Lower lobe of right lung (tissue), 2 donors: ENCODE data around the gene BPIFB2. TPM values are rescaled to one million over a fixed set of nuclear protein-coding genes. Genes with fewer than 3 reads are reported as not detected.

Experiments
- ATAC-seq, 2 donors: fragments of 200-7000 bp; cut with Tn5 transposase; one replicate each; pipeline ENCODE4 v1.9.1; 2020 to 2022; ENCODE audit warnings: mild to moderate bottlenecking in 2 of 2, moderate library complexity in 2 of 2
- DNase-seq: peaks from one replicate; pipeline ENCODE4 v3.0.0-alpha.2; 2020
- H3K27ac ChIP-seq: fragments of 200-600 bp; one replicate; pipeline ENCODE4 v1.8.0; 2022
- H3K27me3 ChIP-seq: fragments of 200-600 bp; one replicate; pipeline ENCODE4 v1.8.0; 2022; ENCODE audit warnings: low read depth
- H3K36me3 ChIP-seq: fragments of 200-600 bp; one replicate; pipeline ENCODE4 v1.8.0; 2022; ENCODE audit warnings: mild to moderate bottlenecking
- H3K4me1 ChIP-seq: fragments of 200-600 bp; one replicate; pipeline ENCODE4 v1.8.0; 2022
- H3K4me3 ChIP-seq: fragments of 200-600 bp; one replicate; pipeline ENCODE4 v1.8.0; 2022; ENCODE audit warnings: mild to moderate bottlenecking
- H3K9me3 ChIP-seq: fragments of 200-600 bp; one replicate; pipeline ENCODE4 v1.8.0; 2022
- CTCF ChIP-seq: fragments of 200-600 bp; IDR thresholded peaks from one replicate; pipeline ENCODE4 v1.8.0; 2022; ENCODE audit warnings: antibody characterized with exemption, mild to moderate bottlenecking
- intact Hi-C: fragments of 100-400 bp; cut with DNase I; formaldehyde crosslinking; loops from one replicate; pipeline ENCODE4 v1.11.0; 2022
- total RNA-seq: library from RNA; stranded (reverse); fragmentation: NEBNext Ultra II Directional; extraction: Animal tissue kit (Norgen Biotek cat#: 25700); gene quantifications from one replicate; pipeline ENCODE4 v1.2.1, GENCODE V29; 2021
- donor health status: DM: no; HTN: yes; CAD: no; lungs with severe emphysema.

The BPIFB2 gene
- total RNA-seq, 1 donor from 2014 or later: 0.21 TPM

DNA sequence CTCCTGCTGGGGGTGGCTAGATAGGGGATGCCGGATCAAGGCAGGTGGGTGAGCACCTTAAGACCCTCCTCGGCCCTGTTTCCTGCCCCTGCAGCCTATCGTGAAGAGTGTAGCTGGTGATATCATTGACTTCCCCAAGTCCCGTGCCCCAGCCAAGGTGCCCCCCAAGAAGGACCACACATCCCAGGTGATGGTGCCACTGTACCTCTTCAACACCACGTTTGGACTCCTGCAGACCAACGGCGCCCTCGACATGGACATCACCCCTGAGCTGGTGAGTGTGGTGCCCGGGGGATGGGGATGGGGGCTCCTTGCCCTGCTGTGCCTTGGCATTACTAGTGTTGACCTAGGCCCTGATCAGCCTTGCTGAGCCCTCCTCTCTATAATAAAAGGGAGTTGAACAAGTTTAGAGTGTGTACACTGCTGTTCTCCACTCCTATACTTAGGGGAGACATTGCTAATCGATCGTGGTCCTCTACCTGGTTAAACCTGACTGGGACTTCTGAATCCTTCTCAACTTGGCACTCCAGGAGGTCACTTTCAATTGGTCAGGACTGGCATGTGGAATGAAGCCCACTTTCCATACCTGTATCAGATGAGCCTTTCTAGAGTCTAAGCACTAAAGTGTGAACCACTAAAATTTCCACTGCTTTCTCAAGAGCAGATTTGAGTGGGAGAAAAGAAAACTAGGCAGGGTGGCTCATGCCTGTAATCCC is 57.2 kb downstream of the BPIFB2 start:
- DNase-seq (no peak), ATAC-seq (no peak)
- H3K4me1 ChIP-seq: no peaks in the 10 kb centered on the region
- intact Hi-C loops: no loop called here
- no peaks in the 10 kb centered on the region for H3K27me3 ChIP-seq
- H3K4me3 ChIP-seq: no peak overlapping the region
- no peaks in the 10 kb centered on the region for H3K9me3 ChIP-seq
- no peak overlapping the region for H3K27ac ChIP-seq
- H3K36me3 ChIP-seq: no peaks in the 10 kb centered on the region
- no peak for TF ChIP-seq CTCF

DNA sequence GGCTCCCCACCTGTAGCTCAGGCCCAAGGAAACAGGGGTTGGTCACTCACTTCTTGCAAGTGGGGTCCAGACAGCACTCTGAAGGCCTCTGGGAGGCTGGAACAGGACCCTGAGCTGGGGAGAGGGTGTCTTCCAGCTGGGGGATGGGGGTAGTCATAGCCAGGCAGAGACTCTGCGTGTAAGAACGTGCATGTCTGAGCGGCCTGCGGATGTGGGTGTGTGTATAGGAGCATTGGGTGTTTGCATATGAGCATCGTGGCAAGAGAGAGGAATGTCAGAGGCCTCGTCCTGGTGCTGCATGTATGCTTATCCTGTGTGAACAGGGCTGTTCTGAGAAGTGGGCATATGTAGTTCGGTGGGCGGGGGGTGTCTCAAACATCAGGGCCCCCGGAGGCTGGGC is 58.3 kb downstream of the BPIFB2 start:
- intact Hi-C loops: no loop called here
- no peak overlapping the region for H3K4me3 ChIP-seq
- H3K27me3 ChIP-seq: no peaks in the 10 kb centered on the region
- H3K9me3 ChIP-seq: no peaks in the 10 kb centered on the region
- TF ChIP-seq CTCF: no peak
- H3K36me3 ChIP-seq: no peaks in the 10 kb centered on the region
- DNase-seq: no peak
- H3K4me1 ChIP-seq: no peaks in the 10 kb centered on the region
- no peak overlapping the region for H3K27ac ChIP-seq
- ATAC-seq: no peak

GRCh38 chr20:33067806-33068205 is 60.3 kb downstream of the BPIFB2 start:
- no peaks in the 10 kb centered on the region for H3K4me1 ChIP-seq
- no peak for TF ChIP-seq CTCF

DNA sequence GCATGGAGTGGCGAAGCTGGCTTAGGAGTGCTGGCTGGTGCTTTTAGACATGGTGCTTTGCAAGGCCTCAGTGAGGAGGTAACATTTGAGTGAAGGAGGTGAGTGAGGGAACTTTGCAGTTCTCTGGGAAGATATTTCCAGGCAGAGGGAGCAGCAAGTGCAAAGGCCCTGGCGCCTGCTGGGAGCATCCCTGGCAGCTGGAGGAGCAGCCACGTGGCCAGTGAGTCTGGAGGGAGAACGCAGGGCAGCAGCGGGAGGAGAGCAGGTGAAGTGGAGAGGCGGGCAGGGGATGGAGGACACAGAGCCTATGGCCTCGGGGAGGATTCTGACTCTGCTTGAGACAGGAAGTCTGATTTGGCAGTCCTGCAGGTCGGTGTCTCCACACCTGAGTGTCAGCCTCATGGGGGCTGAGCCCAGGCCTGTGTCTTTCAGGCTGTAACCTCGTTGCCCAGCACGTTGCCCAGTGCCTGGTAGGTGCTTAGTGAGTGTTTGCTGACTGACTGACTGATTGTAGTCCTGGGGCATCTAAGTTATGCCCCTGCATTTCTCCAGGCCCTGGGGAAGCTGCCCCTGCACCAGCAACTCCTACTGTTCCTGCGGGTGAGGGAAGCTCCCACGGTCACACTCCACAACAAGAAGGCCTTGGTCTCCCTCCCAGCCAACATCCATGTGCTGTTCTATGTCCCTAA is 60.9 kb downstream of the BPIFB2 start:
- no peak for TF ChIP-seq CTCF
- H3K36me3 ChIP-seq: no peaks in the 10 kb centered on the region
- H3K9me3 ChIP-seq: no peaks in the 10 kb centered on the region
- H3K27me3 ChIP-seq: no peaks in the 10 kb centered on the region
- no peak for ATAC-seq
- no peak for DNase-seq
- H3K4me3 ChIP-seq: no peak overlapping the region
- H3K27ac ChIP-seq: no peak overlapping the region
- H3K4me1 ChIP-seq: no peaks in the 10 kb centered on the region
- intact Hi-C loops: no loop called here

More at GRCh38 chr20:33067806-33068205, 60.3 kb downstream of the BPIFB2 start:
- H3K36me3 ChIP-seq: no peaks in the 10 kb centered on the region
- intact Hi-C loops: no loop called here
- no peak overlapping the region for H3K27ac ChIP-seq
- H3K9me3 ChIP-seq: no peaks in the 10 kb centered on the region
- no peak for ATAC-seq
- H3K27me3 ChIP-seq: no peaks in the 10 kb centered on the region
- no peak overlapping the region for H3K4me3 ChIP-seq
- no peak for DNase-seq

DNA sequence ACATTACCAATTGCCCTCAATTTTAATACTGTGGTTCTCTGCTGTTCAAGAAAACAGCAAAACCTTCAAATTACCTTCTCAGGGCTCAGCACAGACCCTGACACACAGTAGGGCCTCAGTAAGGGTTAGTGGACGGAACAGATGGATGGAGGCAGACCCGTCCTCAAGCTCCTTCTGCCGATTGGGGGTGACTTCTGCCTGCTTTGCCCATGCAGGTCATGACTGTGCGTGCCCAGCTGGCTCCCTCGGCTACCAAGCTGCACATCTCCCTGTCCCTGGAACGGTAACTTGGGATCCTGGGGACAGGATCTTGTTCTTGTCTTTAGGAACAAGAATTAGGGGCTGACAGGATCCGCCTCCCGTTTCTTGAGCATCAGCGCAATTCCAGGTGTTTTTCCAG is 62.2 kb downstream of the BPIFB2 start:
- Histone ChIP-seq H3K4me1 (no peaks in the 10 kb centered on the region), H3K9me3 (no peaks in the 10 kb centered on the region), H3K27ac (no peak overlapping the region), H3K36me3 (no peaks in the 10 kb centered on the region), H3K4me3 (no peak overlapping the region), H3K27me3 (no peaks in the 10 kb centered on the region)
- no peak for TF ChIP-seq CTCF
- ATAC-seq (no peak), DNase-seq (no peak)
- intact Hi-C loops: no loop called here
